ENCODE results near the gene MAK.

- TF ChIP-seq CTCF (IDR thresholded peaks at IDR 0.05) (no peak), RAD21 (conservative IDR thresholded peaks at IDR 0.05 in 1 of 2, IDR thresholded peaks at IDR 0.05 in 1 of 2) (no peak), RNF2 (IDR thresholded peaks at IDR 0.05; ENCODE audit: borderline replicate concordance, low read depth) (no peak), EP300 (IDR thresholded peaks at IDR 0.05) (no peak), MAX (IDR thresholded peaks at IDR 0.05) (no peak), JUN (IDR thresholded peaks at IDR 0.05) (no peak), MAZ (IDR thresholded peaks at IDR 0.05; ENCODE audit: borderline replicate concordance, low read depth, low read length) (no peak), ELK1 (IDR thresholded peaks at IDR 0.05; ENCODE audit: low read depth, low read length) (no peak), E2F6 (IDR thresholded peaks at IDR 0.05; ENCODE audit: borderline replicate concordance, low read depth) (no peak), POLR2A (IDR thresholded peaks at IDR 0.05; ENCODE audit: low read length) (no peak), BCL3 (IDR thresholded peaks at IDR 0.05) (no peak), KDM1A (IDR thresholded peaks at IDR 0.05; ENCODE audit: low read depth) (no peak)
Measured at GRCh38 chr6:10877012-10877411, 38.7 kb upstream of the MAK start.
